Loucy (cell line): Measurements from ENCODE around the gene ZNF77.

Source experiments
- CTCF ChIP-seq: fragments of 200-600 bp; sonication (generic); conservative IDR thresholded peaks from 2 replicates; pipeline ENCODE4 v1.5.1; 2014; ENCODE audit warnings: mild to moderate bottlenecking, antibody characterized with exemption, low read length
- EZH2phosphoT487 ChIP-seq: fragments of 200-600 bp; IDR thresholded peaks from 2 replicates; pipeline ENCODE4 v1.6.1; 2018; ENCODE audit warnings: antibody characterized with exemption, mild to moderate bottlenecking, moderate library complexity, borderline replicate concordance

- no peak for TF ChIP-seq CTCF
- no peak for TF ChIP-seq EZH2phosphoT487
Measured at GRCh38 chr19:2896694-2897093, 48.1 kb downstream of the ZNF77 start.
